Naive thymus-derived CD4-positive, alpha-beta T cell (primary cell): Measurements from ENCODE around the gene LPAR1. TPM values are rescaled to one million over a fixed set of nuclear protein-coding genes. Genes with fewer than 3 reads are reported as not detected.
"Not testable (repeated sequence)": the region's sequence is repeated elsewhere in the genome, so short reads cannot be mapped to it uniquely, and the experiment has no call there.

Experiments used
- ATAC-seq: fragments of 150-1000 bp; cut with Tn5 transposase; 2 replicates; pipeline ENCODE4 v1.10.0; 2021; ENCODE audit warnings: mild to moderate bottlenecking, moderate library complexity
- CTCF ChIA-PET: fragments of 350-600 bp; sonication (Branson Sonifier 250); formaldehyde crosslinking; loops from one replicate; lab custom pipeline; 2021; ENCODE audit warnings: antibody characterized with exemption; lab: Charles Lee
- POLR2A ChIA-PET: fragments of 350-600 bp; sonication (Branson Sonifier 250); formaldehyde crosslinking; loops from one replicate; lab custom pipeline; 2021; ENCODE audit warnings: antibody characterized with exemption, inconsistent platforms; lab: Charles Lee
- DNase-seq, 9 donors: peaks; one replicate each; pipeline versions ENCODE4 v3.0.0 to v3.0.0-alpha.2; 2020 to 2022; ENCODE audit warnings: mixed read lengths in 1 of 9
- H3K27ac ChIP-seq: one replicate; pipeline ENCODE4 v1.7.0; 2013; ENCODE audit warnings: mild to moderate bottlenecking, low read depth, low read length, moderate library complexity
- H3K27me3 ChIP-seq, 2 donors: one replicate each; pipeline ENCODE4 v1.7.0; 2013; ENCODE audit warnings: low read length in 2 of 2, mild to moderate bottlenecking in 2 of 2, moderate library complexity in 2 of 2; ENCODE audit not compliant: control insufficient read depth in 2 of 2, insufficient read depth in 2 of 2
- H3K36me3 ChIP-seq, 3 experiments: 1 replicate in 2 of 3; 2 replicates in 1 of 3; pipeline ENCODE4 v1.7.0; 2013; ENCODE audit warnings: low read length in 3 of 3, mild to moderate bottlenecking in 3 of 3, moderate library complexity in 1 of 3; ENCODE audit not compliant: insufficient read depth in 3 of 3, control insufficient read depth in 2 of 3
- H3K4me1 ChIP-seq, 2 donors: one replicate each; pipeline ENCODE4 v1.7.0; 2013; ENCODE audit warnings: low read length in 2 of 2, mild to moderate bottlenecking in 2 of 2, moderate library complexity in 1 of 2; ENCODE audit not compliant: control insufficient read depth in 2 of 2, insufficient read depth in 2 of 2
- H3K4me3 ChIP-seq: 2 replicates; pipeline ENCODE4 v1.7.0; 2013; ENCODE audit warnings: mild to moderate bottlenecking, low read length
- H3K9me3 ChIP-seq, 3 experiments: 1 replicate in 2 of 3; 2 replicates in 1 of 3; pipeline ENCODE4 v1.7.0; 2013; ENCODE audit warnings: low read length in 3 of 3; ENCODE audit not compliant: control insufficient read depth in 2 of 3
- H3K27ac Mint-ChIP-seq, 9 donors: one replicate each; pipeline ENCODE4 v1.8.0; 2020 to 2022; ENCODE audit warnings: mixed read lengths in 9 of 9, mild to moderate bottlenecking in 8 of 9, moderate library complexity in 5 of 9, inconsistent platforms in 2 of 9
- H3K27me3 Mint-ChIP-seq, 5 donors: one replicate each; pipeline ENCODE4 v1.8.0; 2021 to 2022; ENCODE audit warnings: mixed read lengths in 5 of 5, mild to moderate bottlenecking in 1 of 5
- H3K36me3 Mint-ChIP-seq, 5 donors: one replicate each; pipeline ENCODE4 v1.8.0; 2020 to 2022; ENCODE audit warnings: mixed read lengths in 5 of 5, mild to moderate bottlenecking in 3 of 5, inconsistent platforms in 1 of 5
- H3K4me1 Mint-ChIP-seq, 7 donors: one replicate each; pipeline ENCODE4 v1.8.0; 2020 to 2022; ENCODE audit warnings: mixed read lengths in 7 of 7, mild to moderate bottlenecking in 3 of 7, inconsistent platforms in 1 of 7
- H3K4me3 Mint-ChIP-seq, 10 donors: one replicate each; pipeline ENCODE4 v1.8.0; 2020 to 2022; ENCODE audit warnings: mild to moderate bottlenecking in 10 of 10, mixed read lengths in 10 of 10, moderate library complexity in 6 of 10, inconsistent platforms in 2 of 10
- H3K9me3 Mint-ChIP-seq, 11 donors: one replicate each; pipeline ENCODE4 v1.8.0; 2020 to 2022; ENCODE audit warnings: mixed read lengths in 11 of 11, mild to moderate bottlenecking in 4 of 11, inconsistent platforms in 1 of 11, moderate library complexity in 1 of 11
- intact Hi-C, 2 donors: fragments of 100-400 bp; cut with micrococcal nuclease; formaldehyde crosslinking; loops; one replicate each; pipeline ENCODE4 v1.15.1; 2023
- polyA plus RNA-seq, 2 donors: library from polyadenylated mRNA; unstranded; fragments of 300-500 nt; fragmentation: Illumina TruSeq; gene quantifications; one replicate each; pipeline ENCODE4 v1.2.3, GENCODE V29; 2021
- total RNA-seq, 6 experiments: library from RNA in 5 of 6; stranded (reverse) in 5 of 6; gene quantifications; 1 replicate in 5 of 6; 2 replicates in 1 of 6; pipeline ENCODE4 v1.2.3 and lab custom pipeline; 2021 to 2026

Gene LPAR1
- total and polyA plus RNA-seq, 7 experiments from 2014 or later: 0.13 to 1.9 (median 0.45) TPM; not detected in 4

DNA sequence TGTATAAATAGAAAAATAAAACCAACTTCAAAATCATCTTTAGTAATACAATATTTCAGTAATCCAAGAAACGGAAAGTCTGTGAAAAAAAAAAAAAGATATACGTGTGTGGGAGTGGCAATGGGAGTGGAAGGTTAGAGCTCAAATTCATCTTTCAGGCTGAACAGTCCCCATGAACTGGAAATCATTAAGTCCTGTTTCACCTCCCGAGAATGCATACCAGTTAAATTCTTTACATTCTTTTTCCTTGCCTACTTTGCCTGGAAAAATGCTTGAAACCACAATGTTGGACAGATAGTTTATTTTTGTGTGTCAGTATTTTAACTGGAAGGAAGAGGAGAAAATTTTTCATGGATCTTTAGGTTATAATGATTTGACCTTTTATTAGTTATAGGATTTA, 202.9 kb downstream of the LPAR1 start:
- H3K27ac Mint-ChIP-seq: no peak overlapping the region
- peaks cover 0 to 2% (median 0%) of the 10 kb centered on the region in 5 donors for H3K36me3 Mint-ChIP-seq
- Histone ChIP-seq H3K4me3 (no peak overlapping the region), H3K9me3 (no peaks in the 10 kb centered on the region), H3K27me3 (no peaks in the 10 kb centered on the region), H3K27ac (no peak overlapping the region), H3K36me3 (no peaks in the 10 kb centered on the region), H3K4me1 (no peaks in the 10 kb centered on the region)
- DNase-seq (no peak), ATAC-seq (no peak)
- POLR2A ChIA-PET: no interaction called here
- peaks cover 0 to 10% (median 3%) of the 10 kb centered on the region in 11 donors for H3K9me3 Mint-ChIP-seq
- no peaks in the 10 kb centered on the region for H3K27me3 Mint-ChIP-seq
- CTCF ChIA-PET: no interaction called here
- no peaks in the 10 kb centered on the region for H3K4me1 Mint-ChIP-seq
- H3K4me3 Mint-ChIP-seq: no peak overlapping the region
- intact Hi-C loops: no loop called here

DNA sequence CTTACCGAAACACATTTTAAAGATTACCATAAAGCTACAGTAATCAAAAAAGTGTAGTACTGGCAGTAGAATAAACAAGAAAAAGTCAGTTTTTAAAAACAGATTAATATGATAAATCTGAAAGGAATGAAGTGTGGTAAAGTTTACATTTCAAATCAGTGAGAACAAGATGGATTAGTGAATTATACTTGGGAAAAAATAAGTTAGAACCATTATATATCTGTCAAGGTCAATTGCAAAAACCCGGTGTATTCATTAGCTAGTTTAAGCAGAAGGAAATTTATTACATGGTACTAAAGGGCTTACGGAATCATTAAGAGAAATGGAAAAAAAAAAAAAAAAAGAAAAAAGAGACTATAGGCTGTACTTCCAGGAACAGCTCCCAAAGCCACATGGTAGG, 205.3 kb downstream of the LPAR1 start:
- Mint-ChIP-seq H3K27ac (no peak overlapping the region), H3K9me3 (peaks cover 0 to 8% (median 0%) of the 10 kb centered on the region in 11 donors), H3K27me3 (no peaks in the 10 kb centered on the region), H3K4me3 (no peak overlapping the region), H3K4me1 (no peaks in the 10 kb centered on the region), H3K36me3 (no peaks in the 10 kb centered on the region)
- ChIA-PET POLR2A (no interaction called here), CTCF (no interaction called here)
- H3K27ac ChIP-seq: no peak overlapping the region
- intact Hi-C loops: no loop called here
- no peaks in the 10 kb centered on the region for H3K4me1 ChIP-seq
- H3K27me3 ChIP-seq: no peaks in the 10 kb centered on the region
- H3K36me3 ChIP-seq: no peaks in the 10 kb centered on the region
- H3K4me3 ChIP-seq: no peak overlapping the region
- DNase-seq: no peak
- ATAC-seq: no peak
- H3K9me3 ChIP-seq: no peaks in the 10 kb centered on the region

DNA sequence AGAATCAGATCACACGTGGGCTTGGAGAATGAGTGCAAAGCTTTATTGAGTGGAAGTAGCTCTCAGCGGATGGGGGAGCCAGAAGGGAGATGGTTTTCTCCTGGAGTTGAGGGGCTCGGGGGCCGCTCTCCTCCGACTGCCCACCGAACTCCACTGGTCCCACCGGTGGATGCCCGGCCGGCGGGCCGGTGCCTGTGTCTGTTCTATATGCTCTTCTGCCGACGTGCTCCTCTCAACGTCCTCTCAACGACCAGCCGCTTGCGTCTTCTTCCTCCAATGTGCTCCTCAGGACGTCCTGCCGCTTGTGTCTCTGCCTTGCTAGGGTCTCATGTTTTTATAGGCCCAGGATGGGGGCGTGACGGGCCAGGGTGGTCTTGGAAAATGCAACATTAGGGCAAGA, 207.8 kb downstream of the LPAR1 start:
- no peak overlapping the region for H3K27ac ChIP-seq
- H3K27me3 ChIP-seq: no peaks in the 10 kb centered on the region
- ATAC-seq: no peak
- H3K27ac Mint-ChIP-seq: no peak overlapping the region
- H3K36me3 Mint-ChIP-seq: no peaks in the 10 kb centered on the region
- peaks cover 0 to 15% (median 0%) of the 10 kb centered on the region in 11 donors for H3K9me3 Mint-ChIP-seq
- no peak for DNase-seq
- no peaks in the 10 kb centered on the region for H3K36me3 ChIP-seq
- no peaks in the 10 kb centered on the region for H3K4me1 Mint-ChIP-seq
- H3K9me3 ChIP-seq: no peaks in the 10 kb centered on the region
- no peak overlapping the region for H3K4me3 Mint-ChIP-seq
- H3K27me3 Mint-ChIP-seq: no peaks in the 10 kb centered on the region
- ChIA-PET POLR2A (no interaction called here), CTCF (no interaction called here)
- intact Hi-C loops: no loop called here
- H3K4me1 ChIP-seq: no peaks in the 10 kb centered on the region
- no peak overlapping the region for H3K4me3 ChIP-seq

DNA sequence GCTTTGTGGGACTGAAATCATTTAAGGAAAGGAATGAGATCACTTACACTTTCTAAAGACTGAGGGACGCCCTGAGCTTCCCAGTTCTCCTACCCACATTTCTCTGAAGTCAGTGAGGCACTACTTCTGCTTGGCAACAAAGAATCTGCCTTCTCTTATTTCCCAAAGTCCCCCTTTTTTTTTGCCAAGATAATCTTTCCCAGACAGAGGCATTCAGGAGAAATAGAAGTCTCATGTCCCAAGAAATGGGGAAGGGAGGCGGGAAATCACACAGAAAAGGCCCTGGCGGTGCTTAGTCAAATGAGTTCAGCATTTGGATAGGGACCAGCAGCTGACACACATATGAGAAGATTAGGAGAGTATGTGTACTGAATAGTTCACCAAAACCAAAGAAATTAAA, 210.0 kb downstream of the LPAR1 start:
- ATAC-seq (no peak), DNase-seq (no peak)
- H3K4me3 Mint-ChIP-seq: no peak overlapping the region
- ChIA-PET POLR2A (no interaction called here), CTCF (no interaction called here)
- no peaks in the 10 kb centered on the region for H3K9me3 ChIP-seq
- H3K27ac Mint-ChIP-seq: no peak overlapping the region
- no peaks in the 10 kb centered on the region for H3K36me3 ChIP-seq
- intact Hi-C loops: no loop called here
- no peaks in the 10 kb centered on the region for H3K27me3 ChIP-seq
- H3K4me1 ChIP-seq: no peaks in the 10 kb centered on the region
- H3K36me3 Mint-ChIP-seq: no peaks in the 10 kb centered on the region
- peaks cover 0 to 22% (median 2%) of the 10 kb centered on the region in 11 donors for H3K9me3 Mint-ChIP-seq
- no peaks in the 10 kb centered on the region for H3K4me1 Mint-ChIP-seq
- H3K27me3 Mint-ChIP-seq: no peaks in the 10 kb centered on the region
- no peak overlapping the region for H3K27ac ChIP-seq
- no peak overlapping the region for H3K4me3 ChIP-seq

DNA sequence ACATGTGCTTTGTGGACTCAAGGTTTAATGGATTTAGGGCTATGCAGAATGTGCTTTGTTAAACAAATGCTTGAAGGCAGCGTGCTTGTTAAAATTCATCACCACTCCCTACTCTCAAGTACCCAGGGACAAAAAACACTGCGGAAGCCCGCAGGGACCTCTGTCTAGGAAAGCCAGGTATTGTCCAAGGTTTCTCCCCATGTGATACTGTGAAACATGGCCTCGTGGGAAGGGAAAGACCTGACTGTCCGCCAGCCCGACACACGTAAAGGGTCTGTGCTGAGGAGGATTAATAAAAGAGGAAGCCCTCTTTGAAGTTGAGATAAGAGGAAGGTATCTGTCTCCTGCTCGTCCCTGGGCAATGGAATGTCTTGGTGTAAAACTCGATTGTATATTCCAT, 211.9 kb downstream of the LPAR1 start:
- DNase-seq, H3K4me3 Mint-ChIP-seq, H3K4me1 ChIP-seq, intact Hi-C loops, H3K36me3 Mint-ChIP-seq, H3K9me3 ChIP-seq, H3K27ac ChIP-seq, H3K36me3 ChIP-seq, H3K4me1 Mint-ChIP-seq, H3K27me3 ChIP-seq, CTCF ChIA-PET, ATAC-seq, H3K27me3 Mint-ChIP-seq, POLR2A ChIA-PET, H3K27ac Mint-ChIP-seq, H3K4me3 ChIP-seq: not testable (repeated sequence)
- peaks cover 0 to 28% (median 4%) of the 10 kb centered on the region in 11 donors for H3K9me3 Mint-ChIP-seq

GRCh38 chr9:110825950-110826349, 212.3 kb downstream of the LPAR1 start:
- intact Hi-C loops: no loop called here
- ATAC-seq (no peak), DNase-seq (no peak)
- CTCF ChIA-PET: no interaction called here
- no peaks in the 10 kb centered on the region for H3K9me3 ChIP-seq
- Mint-ChIP-seq H3K27me3 (peaks cover 0 to 4% (median 0%) of the 10 kb centered on the region in 5 donors), H3K4me3 (no peak overlapping the region), H3K36me3 (no peaks in the 10 kb centered on the region), H3K4me1 (no peaks in the 10 kb centered on the region), H3K27ac (no peak overlapping the region), H3K9me3 (peaks cover 0 to 28% (median 4%) of the 10 kb centered on the region in 11 donors)
- POLR2A ChIA-PET: no interaction called here
- H3K27me3 ChIP-seq: no peaks in the 10 kb centered on the region
- no peaks in the 10 kb centered on the region for H3K4me1 ChIP-seq
- H3K4me3 ChIP-seq: no peak overlapping the region
- H3K27ac ChIP-seq: no peak overlapping the region
- no peaks in the 10 kb centered on the region for H3K36me3 ChIP-seq

DNA sequence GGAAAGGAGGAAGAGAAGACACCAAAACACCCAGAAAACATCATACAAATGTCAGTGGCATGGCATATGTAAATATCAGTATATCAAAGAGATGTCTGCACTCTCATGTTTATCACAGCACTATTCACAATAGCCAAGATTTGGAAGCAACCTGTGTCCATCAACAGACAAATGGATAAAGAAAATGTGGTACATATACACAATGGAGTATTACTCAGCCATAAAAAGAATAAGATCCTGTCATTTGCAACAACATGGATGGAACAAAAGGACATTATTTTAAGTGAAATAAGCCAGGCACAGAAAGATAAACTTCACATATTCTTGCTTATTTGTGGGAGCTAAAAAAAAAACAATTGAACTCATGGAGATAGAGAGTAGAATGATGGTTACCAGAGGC, 213.1 kb downstream of the LPAR1 start:
- intact Hi-C loops: not testable (repeated sequence)

More for the DNA sequence above, 213.1 kb downstream of the LPAR1 start:
- H3K4me3 ChIP-seq, H3K4me1 Mint-ChIP-seq, ATAC-seq, POLR2A ChIA-PET, H3K4me1 ChIP-seq, H3K27ac ChIP-seq, H3K4me3 Mint-ChIP-seq, DNase-seq, H3K36me3 Mint-ChIP-seq, H3K9me3 ChIP-seq, H3K27me3 ChIP-seq, H3K27ac Mint-ChIP-seq, H3K27me3 Mint-ChIP-seq, CTCF ChIA-PET, H3K36me3 ChIP-seq: not testable (repeated sequence)
- peaks cover 0 to 24% (median 4%) of the 10 kb centered on the region in 11 donors for H3K9me3 Mint-ChIP-seq
